Measurements from ENCODE around the gene BET1L.
"Not testable (repeated sequence)": the region's sequence is repeated elsewhere in the genome, so short reads cannot be mapped to it uniquely, and the experiment has no call there.

BET1L gene

GRCh38 chr11:240315-240714 lies 33.1 kb upstream of the BET1L start:
- Histone ChIP-seq H3K9me3 (ENCODE audit: control insufficient read depth, insufficient read depth, low read length) (no peaks in the 10 kb centered on the region), H3K4me3 (ENCODE audit: low read depth, low read length) (no peak overlapping the region), H3K9ac (ENCODE audit: low read depth, low read length) (no peak overlapping the region), H3K27me3 (ENCODE audit: control insufficient read depth, insufficient read depth, low read length) (no peaks in the 10 kb centered on the region), H3K36me3 (ENCODE audit: control insufficient read depth, insufficient read depth, low read length) (peaks cover 11% of the 10 kb centered on the region), H3K4me1 (ENCODE audit: control insufficient read depth, insufficient read depth, low read length) (no peaks in the 10 kb centered on the region)

- H3K9me3 ChIP-seq (ENCODE audit: control insufficient read depth, insufficient read depth, low read length); H3K27me3 ChIP-seq (ENCODE audit: control insufficient read depth, insufficient read depth, low read length); H3K36me3 ChIP-seq (ENCODE audit: control insufficient read depth, insufficient read depth, low read length); H3K9ac ChIP-seq (ENCODE audit: low read depth, low read length); H3K4me3 ChIP-seq (ENCODE audit: low read depth, low read length); H3K4me1 ChIP-seq (ENCODE audit: control insufficient read depth, insufficient read depth, low read length): not testable (repeated sequence)
Measured at GRCh38 chr11:238346-238745, 31.1 kb upstream of the BET1L start.

- Histone ChIP-seq H3K9ac (ENCODE audit: low read depth, low read length) (peak within 1 kb of the TSS; percentile 91), H3K27me3 (ENCODE audit: control insufficient read depth, insufficient read depth, low read length) (no peaks in the 10 kb centered on the region), H3K36me3 (ENCODE audit: control insufficient read depth, insufficient read depth, low read length) (peaks cover 3% of the 10 kb centered on the region), H3K4me1 (ENCODE audit: control insufficient read depth, insufficient read depth, low read length) (no peaks in the 10 kb centered on the region), H3K9me3 (ENCODE audit: control insufficient read depth, insufficient read depth, low read length) (no peaks in the 10 kb centered on the region), H3K4me3 (ENCODE audit: low read depth, low read length) (peak within 1 kb of the TSS; percentile 97)
Measured at GRCh38 chr11:236774-237767, 29.9 kb upstream of the BET1L start, which contains the start of gene PSMD13. PSMD13 (plus strand) TSS chr11:236976; CDS start chr11:237050, 74 bp downstream.

- Histone ChIP-seq H3K9ac (ENCODE audit: low read depth, low read length) (peak within 1 kb of the TSS; percentile 91), H3K4me1 (ENCODE audit: control insufficient read depth, insufficient read depth, low read length) (no peaks in the 10 kb centered on the region), H3K27me3 (ENCODE audit: control insufficient read depth, insufficient read depth, low read length) (no peaks in the 10 kb centered on the region), H3K36me3 (ENCODE audit: control insufficient read depth, insufficient read depth, low read length) (no peaks in the 10 kb centered on the region), H3K4me3 (ENCODE audit: low read depth, low read length) (peak within 1 kb of the TSS; percentile 97), H3K9me3 (ENCODE audit: control insufficient read depth, insufficient read depth, low read length) (no peaks in the 10 kb centered on the region)
Measured at GRCh38 chr11:235997-236773, 29.0 kb upstream of the BET1L start, which contains the start of gene SIRT3. SIRT3 (minus strand) TSS chr11:236342; CDS start chr11:236328, 14 bp downstream.

- H3K4me1 ChIP-seq (ENCODE audit: control insufficient read depth, insufficient read depth, low read length) = no peaks in the 10 kb centered on the region
- peak overlapping the region; percentile 91 for H3K9ac ChIP-seq (ENCODE audit: low read depth, low read length)
- H3K27me3 ChIP-seq (ENCODE audit: control insufficient read depth, insufficient read depth, low read length) = no peaks in the 10 kb centered on the region
- H3K4me3 ChIP-seq (ENCODE audit: low read depth, low read length) = peak overlapping the region; percentile 93
- no peaks in the 10 kb centered on the region for H3K9me3 ChIP-seq (ENCODE audit: control insufficient read depth, insufficient read depth, low read length)
- no peaks in the 10 kb centered on the region for H3K36me3 ChIP-seq (ENCODE audit: control insufficient read depth, insufficient read depth, low read length)
Measured at GRCh38 chr11:235609-235996, 28.4 kb upstream of the BET1L start.

- Histone ChIP-seq H3K27me3 (ENCODE audit: control insufficient read depth, insufficient read depth, low read length) (no peaks in the 10 kb centered on the region), H3K9ac (ENCODE audit: low read depth, low read length) (no peak overlapping the region), H3K36me3 (ENCODE audit: control insufficient read depth, insufficient read depth, low read length) (no peaks in the 10 kb centered on the region), H3K4me3 (ENCODE audit: low read depth, low read length) (peak overlapping the region; percentile 93), H3K4me1 (ENCODE audit: control insufficient read depth, insufficient read depth, low read length) (no peaks in the 10 kb centered on the region), H3K9me3 (ENCODE audit: control insufficient read depth, insufficient read depth, low read length) (no peaks in the 10 kb centered on the region)
Measured at GRCh38 chr11:235180-235579, 28.0 kb upstream of the BET1L start.

GRCh38 chr11:232783-233565 lies 25.8 kb upstream of the BET1L start:
- no peaks in the 10 kb centered on the region for H3K9me3 ChIP-seq (ENCODE audit: control insufficient read depth, insufficient read depth, low read length)
- H3K9ac ChIP-seq (ENCODE audit: low read depth, low read length) = no peak overlapping the region
- no peaks in the 10 kb centered on the region for H3K4me1 ChIP-seq (ENCODE audit: control insufficient read depth, insufficient read depth, low read length)
- H3K4me3 ChIP-seq (ENCODE audit: low read depth, low read length) = no peak overlapping the region
- no peaks in the 10 kb centered on the region for H3K27me3 ChIP-seq (ENCODE audit: control insufficient read depth, insufficient read depth, low read length)
- no peaks in the 10 kb centered on the region for H3K36me3 ChIP-seq (ENCODE audit: control insufficient read depth, insufficient read depth, low read length)

- H3K9me3 ChIP-seq (ENCODE audit: control insufficient read depth, insufficient read depth, low read length) = no peaks in the 10 kb centered on the region
- H3K4me1 ChIP-seq (ENCODE audit: control insufficient read depth, insufficient read depth, low read length) = no peaks in the 10 kb centered on the region
- H3K27me3 ChIP-seq (ENCODE audit: control insufficient read depth, insufficient read depth, low read length) = no peaks in the 10 kb centered on the region
- H3K4me3 ChIP-seq (ENCODE audit: low read depth, low read length) = no peak overlapping the region
- H3K36me3 ChIP-seq (ENCODE audit: control insufficient read depth, insufficient read depth, low read length) = no peaks in the 10 kb centered on the region
- no peak overlapping the region for H3K9ac ChIP-seq (ENCODE audit: low read depth, low read length)
Measured at GRCh38 chr11:230431-230830, 23.2 kb upstream of the BET1L start.

GRCh38 chr11:227824-228379 lies 20.7 kb upstream of the BET1L start:
- no peaks in the 10 kb centered on the region for H3K9me3 ChIP-seq (ENCODE audit: control insufficient read depth, insufficient read depth, low read length)
- no peak overlapping the region for H3K4me3 ChIP-seq (ENCODE audit: low read depth, low read length)
- no peak overlapping the region for H3K9ac ChIP-seq (ENCODE audit: low read depth, low read length)
- no peaks in the 10 kb centered on the region for H3K4me1 ChIP-seq (ENCODE audit: control insufficient read depth, insufficient read depth, low read length)
- H3K36me3 ChIP-seq (ENCODE audit: control insufficient read depth, insufficient read depth, low read length) = peaks cover 3% of the 10 kb centered on the region
- H3K27me3 ChIP-seq (ENCODE audit: control insufficient read depth, insufficient read depth, low read length) = no peaks in the 10 kb centered on the region

GRCh38 chr11:225734-226453 lies 18.7 kb upstream of the BET1L start:
- H3K4me3 ChIP-seq (ENCODE audit: low read depth, low read length) = no peak overlapping the region
- no peaks in the 10 kb centered on the region for H3K27me3 ChIP-seq (ENCODE audit: control insufficient read depth, insufficient read depth, low read length)
- no peaks in the 10 kb centered on the region for H3K9me3 ChIP-seq (ENCODE audit: control insufficient read depth, insufficient read depth, low read length)
- peaks cover 3% of the 10 kb centered on the region for H3K36me3 ChIP-seq (ENCODE audit: control insufficient read depth, insufficient read depth, low read length)
- no peak overlapping the region for H3K9ac ChIP-seq (ENCODE audit: low read depth, low read length)
- no peaks in the 10 kb centered on the region for H3K4me1 ChIP-seq (ENCODE audit: control insufficient read depth, insufficient read depth, low read length)

Measured in iPS-15b (cell line).